ENCODE data around the gene SLC35A4. TPM values are rescaled to one million over a fixed set of nuclear protein-coding genes. Genes with fewer than 3 reads are reported as not detected.

The SLC35A4 gene
- total and polyA plus RNA-seq, 2 of the 13 experiments (the other 11 are each of a cell fraction or from before 2014, with no cell fraction given) = 0.71 to 4.0 TPM

DNA sequence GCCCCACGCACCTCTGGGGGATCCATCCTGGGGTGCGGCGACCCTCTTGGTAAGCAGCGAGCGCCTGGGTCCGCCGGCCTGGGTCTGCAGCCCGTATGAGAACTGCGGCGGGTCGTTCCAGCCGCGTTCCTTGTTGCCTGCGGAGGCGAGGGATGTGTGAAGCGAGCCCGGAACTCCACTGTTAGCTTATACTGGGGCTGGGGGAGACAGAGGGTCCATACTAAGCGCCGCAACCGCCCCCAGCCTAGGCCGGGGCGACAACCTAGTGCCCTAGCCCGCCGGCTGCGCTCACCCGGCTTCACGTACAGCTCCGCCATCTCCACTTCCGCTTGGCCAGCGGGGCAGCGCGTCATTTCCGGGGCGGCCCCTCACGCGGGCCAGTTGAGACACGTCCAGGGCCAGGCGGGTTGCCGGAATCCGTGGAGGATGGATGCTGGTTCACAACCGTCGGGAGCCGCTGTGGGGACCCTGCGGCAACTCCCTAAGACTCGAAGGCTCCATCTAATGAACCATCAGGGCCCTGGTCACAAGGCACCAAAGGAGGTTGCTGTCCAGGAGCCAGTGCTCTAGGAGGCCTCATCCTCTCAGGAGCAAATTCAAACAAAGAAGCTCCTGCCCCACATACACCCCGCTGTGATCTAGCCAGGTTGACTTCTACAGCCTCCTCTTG, 7.4 kb upstream of the SLC35A4 start, which contains the start of gene SRA1 (continued):
- TF ChIP-seq, protein P1, sequence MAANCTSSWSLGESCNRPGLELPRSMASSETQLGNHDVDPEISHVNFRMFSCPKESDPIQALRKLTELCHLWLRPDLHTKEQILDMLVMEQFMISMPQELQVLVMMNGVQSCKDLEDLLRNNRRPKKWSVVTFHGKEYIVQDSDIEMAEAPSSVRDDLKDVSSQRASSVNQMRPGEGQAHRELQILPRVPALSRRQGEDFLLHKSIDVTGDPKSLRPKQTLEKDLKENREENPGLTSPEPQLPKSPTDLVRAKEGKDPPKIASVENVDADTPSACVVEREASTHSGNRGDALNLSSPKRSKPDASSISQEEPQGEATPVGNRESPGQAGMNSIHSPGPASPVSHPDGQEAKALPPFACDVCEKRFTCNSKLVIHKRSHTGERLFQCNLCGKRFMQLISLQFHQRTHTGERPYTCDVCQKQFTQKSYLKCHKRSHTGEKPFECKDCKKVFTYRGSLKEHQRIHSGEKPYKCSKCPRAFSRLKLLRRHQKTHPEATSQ (CRISPR knock-in tag; IDR thresholded peaks at IDR 0.05; ENCODE audit: borderline replicate concordance) = peak; percentile 18; the same call in 1 of the 2 replicates
- TF ChIP-seq TP53 (CRISPR knock-in tag; conservative IDR thresholded peaks at IDR 0.05) (peak; percentile 79; the same call in 1 of the 2 replicates), SOX5 (CRISPR knock-in tag; IDR thresholded peaks at IDR 0.05; ENCODE audit: borderline replicate concordance) (peak; percentile 38; the same call in 1 of the 2 replicates), SPEN (CRISPR knock-in tag; IDR thresholded peaks at IDR 0.05; ENCODE audit: low read depth) (peak; percentile 90), CC2D1A (CRISPR knock-in tag; IDR thresholded peaks at IDR 0.05) (0 out of 2 replicates have a peak, but pooled peaks have one; percentile 64), MEIS2 (CRISPR knock-in tag; IDR thresholded peaks at IDR 0.05) (peak; percentile 74), RXRB (CRISPR knock-in tag; IDR thresholded peaks at IDR 0.05; ENCODE audit: borderline replicate concordance) (peak; percentile 66; the same call in 1 of the 2 replicates), ZNF546 (CRISPR knock-in tag; conservative IDR thresholded peaks at IDR 0.05) (0 out of 2 replicates have a peak, but pooled peaks have one; percentile 53), SAFB2 (CRISPR knock-in tag; IDR thresholded peaks at IDR 0.05; ENCODE audit: borderline replicate concordance, low read depth) (peak; percentile 52; the same call in 1 of the 2 replicates), ZIK1 (CRISPR knock-in tag; IDR thresholded peaks at IDR 0.05; ENCODE audit: borderline replicate concordance, low read depth) (0 out of 2 replicates have a peak, but pooled peaks have one; percentile 42), NFKB2 (CRISPR knock-in tag; IDR thresholded peaks at IDR 0.05; ENCODE audit: borderline replicate concordance) (peak; percentile 79; the same call in 1 of the 2 replicates), YY1 (IDR thresholded peaks at IDR 0.05; ENCODE audit: insufficient read depth, insufficient replicate concordance, low read depth, low read length) (peak; percentile 83), PAX8 (CRISPR knock-in tag; IDR thresholded peaks at IDR 0.05; ENCODE audit: borderline replicate concordance) (no peak), PRPF4 (IDR thresholded peaks at IDR 0.05; ENCODE audit: low read depth, low read length, poor library complexity, severe bottlenecking) (no peak), TBP (CRISPR knock-in tag; IDR thresholded peaks at IDR 0.05) (no peak), ZNF766 (CRISPR knock-in tag; IDR thresholded peaks at IDR 0.05; ENCODE audit: borderline replicate concordance) (0 out of 2 replicates have a peak, but pooled peaks have one; percentile 45)
- TF ChIP-seq, protein P2, sequence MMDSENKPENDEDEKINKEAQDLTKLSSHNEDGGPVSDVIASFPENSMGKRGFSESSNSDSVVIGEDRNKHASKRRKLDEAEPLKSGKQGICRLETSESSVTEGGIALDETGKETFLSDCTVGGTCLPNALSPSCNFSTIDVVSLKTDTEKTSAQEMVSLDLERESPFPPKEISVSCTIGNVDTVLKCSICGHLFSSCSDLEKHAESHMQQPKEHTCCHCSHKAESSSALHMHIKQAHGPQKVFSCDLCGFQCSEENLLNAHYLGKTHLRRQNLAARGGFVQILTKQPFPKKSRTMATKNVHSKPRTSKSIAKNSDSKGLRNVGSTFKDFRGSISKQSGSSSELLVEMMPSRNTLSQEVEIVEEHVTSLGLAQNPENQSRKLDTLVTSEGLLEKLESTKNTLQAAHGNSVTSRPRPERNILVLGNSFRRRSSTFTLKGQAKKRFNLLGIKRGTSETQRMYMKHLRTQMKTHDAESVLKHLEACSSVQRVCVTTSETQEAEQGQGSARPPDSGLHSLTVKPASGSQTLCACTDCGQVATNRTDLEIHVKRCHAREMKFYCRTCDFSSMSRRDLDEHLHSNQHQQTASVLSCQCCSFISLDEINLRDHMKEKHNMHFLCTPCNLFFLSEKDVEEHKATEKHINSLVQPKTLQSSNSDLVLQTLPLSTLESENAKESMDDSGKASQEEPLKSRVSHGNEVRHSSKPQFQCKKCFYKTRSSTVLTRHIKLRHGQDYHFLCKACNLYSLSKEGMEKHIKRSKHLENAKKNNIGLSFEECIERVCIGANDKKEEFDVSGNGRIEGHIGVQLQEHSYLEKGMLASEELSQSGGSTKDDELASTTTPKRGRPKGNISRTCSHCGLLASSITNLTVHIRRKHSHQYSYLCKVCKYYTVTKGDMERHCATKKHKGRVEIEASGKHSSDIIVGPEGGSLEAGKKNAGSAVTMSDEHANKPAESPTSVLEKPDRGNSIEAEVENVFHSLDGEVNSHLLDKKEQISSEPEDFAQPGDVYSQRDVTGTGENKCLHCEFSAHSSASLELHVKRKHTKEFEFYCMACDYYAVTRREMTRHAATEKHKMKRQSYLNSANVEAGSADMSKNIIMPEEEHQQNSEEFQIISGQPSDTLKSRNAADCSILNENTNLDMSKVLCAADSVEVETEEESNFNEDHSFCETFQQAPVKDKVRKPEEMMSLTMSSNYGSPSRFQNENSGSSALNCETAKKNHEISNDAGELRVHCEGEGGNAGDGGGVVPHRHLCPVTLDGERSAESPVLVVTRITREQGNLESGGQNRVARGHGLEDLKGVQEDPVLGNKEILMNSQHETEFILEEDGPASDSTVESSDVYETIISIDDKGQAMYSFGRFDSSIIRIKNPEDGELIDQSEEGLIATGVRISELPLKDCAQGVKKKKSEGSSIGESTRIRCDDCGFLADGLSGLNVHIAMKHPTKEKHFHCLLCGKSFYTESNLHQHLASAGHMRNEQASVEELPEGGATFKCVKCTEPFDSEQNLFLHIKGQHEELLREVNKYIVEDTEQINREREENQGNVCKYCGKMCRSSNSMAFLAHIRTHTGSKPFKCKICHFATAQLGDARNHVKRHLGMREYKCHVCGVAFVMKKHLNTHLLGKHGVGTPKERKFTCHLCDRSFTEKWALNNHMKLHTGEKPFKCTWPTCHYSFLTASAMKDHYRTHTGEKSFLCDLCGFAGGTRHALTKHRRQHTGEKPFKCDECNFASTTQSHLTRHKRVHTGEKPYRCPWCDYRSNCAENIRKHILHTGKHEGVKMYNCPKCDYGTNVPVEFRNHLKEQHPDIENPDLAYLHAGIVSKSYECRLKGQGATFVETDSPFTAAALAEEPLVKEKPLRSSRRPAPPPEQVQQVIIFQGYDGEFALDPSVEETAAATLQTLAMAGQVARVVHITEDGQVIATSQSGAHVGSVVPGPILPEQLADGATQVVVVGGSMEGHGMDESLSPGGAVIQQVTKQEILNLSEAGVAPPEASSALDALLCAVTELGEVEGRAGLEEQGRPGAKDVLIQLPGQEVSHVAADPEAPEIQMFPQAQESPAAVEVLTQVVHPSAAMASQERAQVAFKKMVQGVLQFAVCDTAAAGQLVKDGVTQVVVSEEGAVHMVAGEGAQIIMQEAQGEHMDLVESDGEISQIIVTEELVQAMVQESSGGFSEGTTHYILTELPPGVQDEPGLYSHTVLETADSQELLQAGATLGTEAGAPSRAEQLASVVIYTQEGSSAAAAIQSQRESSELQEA (CRISPR knock-in tag; IDR thresholded peaks at IDR 0.05; ENCODE audit: not compliant biosample characterization) = peak; percentile 94
- TF ChIP-seq, protein P3, sequence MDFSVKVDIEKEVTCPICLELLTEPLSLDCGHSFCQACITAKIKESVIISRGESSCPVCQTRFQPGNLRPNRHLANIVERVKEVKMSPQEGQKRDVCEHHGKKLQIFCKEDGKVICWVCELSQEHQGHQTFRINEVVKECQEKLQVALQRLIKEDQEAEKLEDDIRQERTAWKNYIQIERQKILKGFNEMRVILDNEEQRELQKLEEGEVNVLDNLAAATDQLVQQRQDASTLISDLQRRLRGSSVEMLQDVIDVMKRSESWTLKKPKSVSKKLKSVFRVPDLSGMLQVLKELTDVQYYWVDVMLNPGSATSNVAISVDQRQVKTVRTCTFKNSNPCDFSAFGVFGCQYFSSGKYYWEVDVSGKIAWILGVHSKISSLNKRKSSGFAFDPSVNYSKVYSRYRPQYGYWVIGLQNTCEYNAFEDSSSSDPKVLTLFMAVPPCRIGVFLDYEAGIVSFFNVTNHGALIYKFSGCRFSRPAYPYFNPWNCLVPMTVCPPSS (IDR thresholded peaks at IDR 0.05) = no peak

Data from HepG2 (cell line).